NK-92 treated with Interleukin-12 subunit alpha and Interleukin-12 subunit beta, amount 100 ng/mL, for 24 hours (cell line): ENCODE results near the gene PLEKHA8.

ENCODE experiments used
- DNase-seq: peaks from one replicate; lab custom pipeline; 2025; lab: John Stamatoyannopoulos, UW

Gene PLEKHA8

GRCh38 chr7:30169579-30169978 lies 141.4 kb downstream of the PLEKHA8 start:
- no peak for DNase-seq

- no peak for DNase-seq
Measured at GRCh38 chr7:30170476-30171205, 142.4 kb downstream of the PLEKHA8 start.

GRCh38 chr7:30171766-30172447 lies 143.7 kb downstream of the PLEKHA8 start:
- DNase-seq, result no peak

GRCh38 chr7:30172451-30172850 lies 144.2 kb downstream of the PLEKHA8 start:
- no peak for DNase-seq

GRCh38 chr7:30173058-30173897 lies 145.1 kb downstream of the PLEKHA8 start:
- no peak for DNase-seq

- DNase-seq, result no peak
Measured at GRCh38 chr7:30175180-30175579, 147.0 kb downstream of the PLEKHA8 start.

GRCh38 chr7:30175636-30176147 lies 147.5 kb downstream of the PLEKHA8 start:
- no peak for DNase-seq

- peak; percentile 4 for DNase-seq
Measured at GRCh38 chr7:30176463-30177109, 148.4 kb downstream of the PLEKHA8 start.

GRCh38 chr7:30177186-30177585 lies 149.0 kb downstream of the PLEKHA8 start:
- no peak for DNase-seq

GRCh38 chr7:30177965-30178364 lies 149.8 kb downstream of the PLEKHA8 start:
- DNase-seq, result no peak

- no peak for DNase-seq
Measured at GRCh38 chr7:30178748-30179436, 150.7 kb downstream of the PLEKHA8 start.
